GM23338 (cell line): ENCODE data around the gene ADCY5. TPM values are rescaled to one million over a fixed set of nuclear protein-coding genes. Genes with fewer than 3 reads are reported as not detected.
A peak's percentile ranks its signal among the peaks of the same experiment; 100 is the strongest.

Experiments
- ATAC-seq: fragments of 200-7000 bp; cut with Tn5 transposase; 3 replicates; pipeline ENCODE4 v1.9.1; 2020
- DNase-seq: peaks from one replicate; pipeline ENCODE4 v3.0.0-alpha.2; 2015; ENCODE audit warnings: low spot score
- H2AFZ ChIP-seq: fragments of 200-600 bp; sonication (generic); 2 replicates; pipeline ENCODE4 v1.8.0; 2016; ENCODE audit warnings: antibody characterized with exemption, mild to moderate bottlenecking, moderate library complexity
- H3F3A ChIP-seq: fragments of 200-600 bp; sonication (generic); replicated peaks from 2 replicates; pipeline ENCODE4 v1.8.0; 2017; ENCODE audit warnings: antibody characterized with exemption, mixed run types, low read depth
- H3K27ac ChIP-seq: fragments of 200-600 bp; sonication (generic); 2 replicates; pipeline ENCODE4 v1.6.1; 2016; ENCODE audit warnings: low read depth
- H3K27me3 ChIP-seq: fragments of 200-600 bp; sonication (generic); 2 replicates; pipeline ENCODE4 v1.8.0; 2016; ENCODE audit warnings: mild to moderate bottlenecking, mixed run types, moderate library complexity; ENCODE audit not compliant: insufficient read depth
- H3K36me3 ChIP-seq: fragments of 200-600 bp; sonication (generic); 2 replicates; pipeline ENCODE4 v1.8.0; 2016; ENCODE audit warnings: mild to moderate bottlenecking; ENCODE audit not compliant: insufficient read depth
- H3K4me1 ChIP-seq: fragments of 200-600 bp; sonication (generic); 2 replicates; pipeline ENCODE4 v1.8.0; 2016; ENCODE audit warnings: mild to moderate bottlenecking, moderate library complexity; ENCODE audit not compliant: insufficient read depth
- H3K4me2 ChIP-seq: fragments of 200-600 bp; sonication (generic); 2 replicates; pipeline ENCODE4 v1.7.1; 2017; ENCODE audit warnings: mixed run types
- H3K4me3 ChIP-seq: fragments of 200-600 bp; sonication (generic); 2 replicates; pipeline ENCODE4 v1.6.1; 2016; ENCODE audit warnings: mixed run types
- H3K79me2 ChIP-seq: fragments of 200-600 bp; sonication (generic); replicated peaks from 2 replicates; pipeline ENCODE4 v1.8.0; 2017; ENCODE audit warnings: mild to moderate bottlenecking; ENCODE audit not compliant: insufficient read depth
- H3K9me2 ChIP-seq: fragments of 200-600 bp; sonication (generic); 2 replicates; pipeline ENCODE4 v1.8.0; 2017; ENCODE audit not compliant: insufficient read depth
- H4K20me1 ChIP-seq: fragments of 200-600 bp; sonication (generic); replicated peaks from 2 replicates; pipeline ENCODE4 v1.8.0; 2017; ENCODE audit warnings: mild to moderate bottlenecking; ENCODE audit not compliant: insufficient read depth
- H3K27ac Mint-ChIP-seq: 2 replicates; pipeline ENCODE4 v1.8.0; 2020; ENCODE audit warnings: inconsistent platforms, mild to moderate bottlenecking, moderate library complexity, mixed read lengths
- H3K27me3 Mint-ChIP-seq: 3 replicates; pipeline ENCODE4 v1.8.0; 2022; ENCODE audit warnings: low read depth, mild to moderate bottlenecking, moderate library complexity, mixed read lengths, inconsistent platforms; ENCODE audit not compliant: insufficient read depth, poor library complexity
- H3K36me3 Mint-ChIP-seq: 3 replicates; pipeline ENCODE4 v1.8.0; 2021; ENCODE audit warnings: low read depth, mild to moderate bottlenecking, inconsistent platforms, moderate library complexity, mixed read lengths
- H3K4me1 Mint-ChIP-seq: 3 replicates; pipeline ENCODE4 v1.8.0; 2020; ENCODE audit warnings: mild to moderate bottlenecking, inconsistent platforms, mixed read lengths
- H3K4me3 Mint-ChIP-seq: 3 replicates; pipeline ENCODE4 v1.8.0; 2021; ENCODE audit warnings: moderate library complexity, mild to moderate bottlenecking, inconsistent platforms, mixed read lengths
- H3K9me3 Mint-ChIP-seq: 3 replicates; pipeline ENCODE4 v1.8.0; 2020; ENCODE audit warnings: moderate library complexity, mild to moderate bottlenecking, inconsistent platforms, mixed read lengths
- CREB1 ChIP-seq: fragments of 250-450 bp; sonication (Bioruptor Pico); IDR thresholded peaks from 2 replicates; pipeline ENCODE4 v1.5.0; 2020; ENCODE audit warnings: low read depth, mild to moderate bottlenecking, moderate library complexity
- ETS1 ChIP-seq: IDR thresholded peaks from 2 replicates; pipeline ENCODE4 v1.6.1; 2016; ENCODE audit warnings: antibody characterized with exemption
- EZH2phosphoT487 ChIP-seq: fragments of 200-600 bp; sonication (generic); IDR thresholded peaks from one replicate; pipeline ENCODE4 v1.8.1; 2018; ENCODE audit warnings: antibody characterized with exemption; ENCODE audit not compliant: unreplicated experiment
- JUNB ChIP-seq: IDR thresholded peaks from one replicate; pipeline ENCODE4 v1.6.1; 2016; ENCODE audit warnings: antibody characterized with exemption; ENCODE audit not compliant: unreplicated experiment
- NANOG ChIP-seq: IDR thresholded peaks from 2 replicates; pipeline ENCODE4 v1.6.1; 2016; ENCODE audit warnings: antibody characterized with exemption, borderline replicate concordance
- POLR2AphosphoS5 ChIP-seq: IDR thresholded peaks from 2 replicates; pipeline ENCODE4 v1.6.1; 2016; ENCODE audit warnings: antibody characterized with exemption, low read depth
- REST ChIP-seq: IDR thresholded peaks from one replicate; pipeline ENCODE4 v1.6.1; 2018; ENCODE audit warnings: antibody characterized with exemption; ENCODE audit not compliant: unreplicated experiment
- STAT1 ChIP-seq: IDR thresholded peaks from one replicate; pipeline ENCODE4 v1.6.1; 2016; ENCODE audit warnings: antibody characterized with exemption; ENCODE audit not compliant: unreplicated experiment
- ZNF331 ChIP-seq: fragments of 250-450 bp; sonication (Bioruptor Pico); IDR thresholded peaks from 2 replicates; pipeline ENCODE4 v1.5.0; 2020; ENCODE audit warnings: low read depth, mild to moderate bottlenecking, moderate library complexity
- polyA plus RNA-seq: library from polyadenylated mRNA; unstranded; fragments of >200 nt; fragmentation: Nextera tagmentation; extraction: Ambion mirVana; gene quantifications from 2 replicates; pipeline ENCODE4 v1.2.1, GENCODE V29; 2016
- total RNA-seq: library from RNA; depleted of rRNA; stranded (reverse); fragments of >200 nt; shearing (Covaris generic); gene quantifications from 2 replicates; pipeline ENCODE4 v1.2.3, GENCODE V29; 2014
- TF ChIP-seq, protein P1 (sequence below), 2 experiments: fragments of 200-600 bp in 1 of 2; sonication (generic) in 1 of 2; conservative IDR thresholded peaks; 2 replicates each; pipeline versions ENCODE4 v1.5.1 to v1.6.1; 2016 to 2017; ENCODE audit warnings: antibody characterized with exemption in 2 of 2, low read depth in 2 of 2, mild to moderate bottlenecking in 2 of 2, moderate library complexity in 1 of 2

Gene ADCY5
- total and polyA plus RNA-seq, 2 experiments from 2014 or later, result 3.5 to 10.2 TPM

- Histone ChIP-seq H3K4me1 (peaks cover 14% of the 10 kb centered on the region), H4K20me1 (no peaks in the 10 kb centered on the region), H3F3A (no peaks in the 10 kb centered on the region), H3K9me2 (no peaks in the 10 kb centered on the region), H3K27ac (no peak overlapping the region), H3K79me2 (no peaks in the 10 kb centered on the region), H3K4me2 (no peak overlapping the region), H3K27me3 (no peaks in the 10 kb centered on the region), H2AFZ (no peak overlapping the region), H3K36me3 (no peaks in the 10 kb centered on the region), H3K4me3 (no peak overlapping the region)
- Mint-ChIP-seq H3K4me3 (no peak overlapping the region), H3K27ac (no peak overlapping the region; the same call in 1 of the 2 replicates), H3K9me3 (no peaks in the 10 kb centered on the region), H3K4me1 (peaks cover 16% of the 10 kb centered on the region), H3K27me3 (peaks cover 3% of the 10 kb centered on the region), H3K36me3 (no peaks in the 10 kb centered on the region)
- DNase-seq, result no peak
- TF ChIP-seq CREB1 (no peak), ETS1 (no peak), JUNB (no peak), STAT1 (no peak), EZH2phosphoT487 (no peak), ZNF331 (CRISPR knock-in tag) (no peak)
- TF ChIP-seq, protein P1, sequence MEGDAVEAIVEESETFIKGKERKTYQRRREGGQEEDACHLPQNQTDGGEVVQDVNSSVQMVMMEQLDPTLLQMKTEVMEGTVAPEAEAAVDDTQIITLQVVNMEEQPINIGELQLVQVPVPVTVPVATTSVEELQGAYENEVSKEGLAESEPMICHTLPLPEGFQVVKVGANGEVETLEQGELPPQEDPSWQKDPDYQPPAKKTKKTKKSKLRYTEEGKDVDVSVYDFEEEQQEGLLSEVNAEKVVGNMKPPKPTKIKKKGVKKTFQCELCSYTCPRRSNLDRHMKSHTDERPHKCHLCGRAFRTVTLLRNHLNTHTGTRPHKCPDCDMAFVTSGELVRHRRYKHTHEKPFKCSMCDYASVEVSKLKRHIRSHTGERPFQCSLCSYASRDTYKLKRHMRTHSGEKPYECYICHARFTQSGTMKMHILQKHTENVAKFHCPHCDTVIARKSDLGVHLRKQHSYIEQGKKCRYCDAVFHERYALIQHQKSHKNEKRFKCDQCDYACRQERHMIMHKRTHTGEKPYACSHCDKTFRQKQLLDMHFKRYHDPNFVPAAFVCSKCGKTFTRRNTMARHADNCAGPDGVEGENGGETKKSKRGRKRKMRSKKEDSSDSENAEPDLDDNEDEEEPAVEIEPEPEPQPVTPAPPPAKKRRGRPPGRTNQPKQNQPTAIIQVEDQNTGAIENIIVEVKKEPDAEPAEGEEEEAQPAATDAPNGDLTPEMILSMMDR (conservative IDR thresholded peaks at IDR 0.05; ENCODE audit: low read depth in 2 of 2), result no peak
- ATAC-seq, result peak; percentile 21; the same call in 1 of the 3 replicates
Observed at GRCh38 chr3:123279121-123279520, 169.8 kb downstream of the ADCY5 start.

GRCh38 chr3:123278446-123278845 lies 170.4 kb downstream of the ADCY5 start:
- peak; percentile 22; the same call in 1 of the 3 replicates for ATAC-seq
- no peaks in the 10 kb centered on the region for H3K9me2 ChIP-seq
- no peaks in the 10 kb centered on the region for H3K36me3 ChIP-seq
- no peaks in the 10 kb centered on the region for H3K27me3 ChIP-seq
- no peaks in the 10 kb centered on the region for H3K36me3 Mint-ChIP-seq
- no peaks in the 10 kb centered on the region for H3K9me3 Mint-ChIP-seq
- H3K79me2 ChIP-seq, result no peaks in the 10 kb centered on the region
- no peak overlapping the region for H3K27ac Mint-ChIP-seq
- DNase-seq, result no peak
- H3K4me3 Mint-ChIP-seq, result no peak overlapping the region
- no peak overlapping the region for H2AFZ ChIP-seq
- H3K4me1 ChIP-seq, result peaks cover 14% of the 10 kb centered on the region
- H3K27ac ChIP-seq, result no peak overlapping the region
- peaks cover 3% of the 10 kb centered on the region for H3K27me3 Mint-ChIP-seq
- H3F3A ChIP-seq, result no peaks in the 10 kb centered on the region
- no peaks in the 10 kb centered on the region for H4K20me1 ChIP-seq
- peaks cover 16% of the 10 kb centered on the region for H3K4me1 Mint-ChIP-seq
- no peak overlapping the region for H3K4me3 ChIP-seq
- no peak overlapping the region for H3K4me2 ChIP-seq
- TF ChIP-seq ZNF331 (CRISPR knock-in tag) (no peak), STAT1 (no peak), EZH2phosphoT487 (no peak), NANOG (no peak), REST (no peak), POLR2AphosphoS5 (no peak), JUNB (no peak)
- TF ChIP-seq, protein P1 (conservative IDR thresholded peaks at IDR 0.05; ENCODE audit: low read depth in 2 of 2), result no peak
